Fibroblast of peridontal ligament (primary cell): ENCODE data around the gene SELE.
A peak's percentile ranks its signal among the peaks of the same experiment; 100 is the strongest.
"Not testable (repeated sequence)": the region's sequence is repeated elsewhere in the genome, so short reads cannot be mapped to it uniquely, and the experiment has no call there.

Experiments
- DNase-seq: peaks from one replicate; pipeline ENCODE4 v3.0.0-alpha.2; 2010; ENCODE audit errors: extremely low read depth

Gene SELE

DNA sequence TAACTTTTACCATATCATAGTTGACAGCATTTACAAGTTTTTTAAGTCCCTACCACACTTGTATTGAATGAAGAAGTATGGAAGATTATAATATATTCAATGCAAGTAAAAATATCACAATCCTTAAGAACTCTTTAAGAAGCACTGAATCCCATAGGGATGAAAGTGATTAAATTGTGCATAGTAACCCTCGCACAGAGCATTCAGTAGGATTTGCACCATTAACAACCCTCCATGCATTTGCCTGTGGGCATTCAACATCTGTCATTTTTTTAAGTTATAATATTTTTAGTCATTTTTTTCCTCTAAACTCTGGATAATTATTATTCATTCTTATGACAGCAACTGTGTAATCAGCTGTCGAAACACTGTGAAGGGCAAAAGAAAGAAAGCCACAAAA lies 10.1 kb downstream of the SELE start:
- DNase-seq, result no peak

GRCh38 chr1:169722779-169723178 lies 11.1 kb downstream of the SELE start:
- DNase-seq, result no peak

DNA sequence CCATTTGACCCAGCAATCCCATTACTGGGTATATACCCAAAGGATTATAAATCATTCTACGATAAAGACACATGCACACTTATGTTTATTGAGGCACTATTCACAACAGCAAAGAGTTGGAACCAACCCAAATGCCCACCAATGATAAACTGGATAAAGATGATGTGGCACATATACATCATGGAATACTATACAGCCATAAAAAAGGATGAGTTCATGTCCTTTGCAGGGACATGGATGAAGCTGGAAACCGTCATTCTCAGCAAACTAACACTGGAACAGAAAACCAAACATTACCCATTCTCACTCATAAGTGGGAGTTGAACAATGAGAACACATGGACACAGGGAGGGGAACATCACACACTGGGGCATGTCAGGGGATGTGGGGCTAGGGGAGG lies 18.8 kb downstream of the SELE start:
- not testable (repeated sequence) for DNase-seq

DNA sequence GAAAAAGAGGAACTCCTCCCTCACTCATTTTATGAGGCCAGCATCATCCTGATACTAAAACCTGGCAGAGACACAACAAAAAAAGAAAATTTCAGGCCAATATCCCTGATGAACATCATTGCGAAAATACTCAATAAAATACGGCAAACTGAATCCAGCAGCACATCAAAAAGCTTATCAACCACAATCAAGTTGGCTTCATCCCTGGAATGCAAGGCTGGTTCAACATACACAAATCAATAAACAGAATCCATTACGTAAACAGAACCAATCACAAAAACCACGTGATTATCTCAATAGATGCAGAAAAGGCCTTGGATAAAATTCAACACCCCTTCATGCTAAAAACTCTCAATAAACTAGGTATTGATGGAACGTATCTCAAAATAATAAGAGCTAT lies 20.8 kb downstream of the SELE start:
- not testable (repeated sequence) for DNase-seq

DNA sequence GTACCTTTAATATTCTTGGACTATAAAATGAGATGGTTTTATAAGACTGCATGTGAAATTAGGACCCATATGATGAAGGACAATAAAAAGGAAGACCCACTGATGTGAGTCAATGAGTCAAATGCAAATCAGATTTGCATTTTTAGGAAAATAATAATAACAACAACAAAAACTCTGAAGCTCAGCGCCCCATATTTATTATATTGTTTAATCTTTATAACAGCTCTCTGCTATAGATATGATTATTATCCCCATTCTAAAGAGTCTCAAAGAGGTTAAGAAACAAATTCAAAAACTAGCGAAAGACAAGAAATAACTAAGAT lies 21.6 kb downstream of the SELE start:
- DNase-seq, result no peak

GRCh38 chr1:169711469-169712308 lies 22.2 kb downstream of the SELE start, which contains the start of gene SELL:
Gene SELL (minus strand): TSS chr1:169711620. CDS start chr1:169711498, 122 bp downstream.
- DNase-seq, result peak; percentile 75

GRCh38 chr1:169708647-169709046 lies 25.2 kb downstream of the SELE start:
- DNase-seq, result no peak

DNA sequence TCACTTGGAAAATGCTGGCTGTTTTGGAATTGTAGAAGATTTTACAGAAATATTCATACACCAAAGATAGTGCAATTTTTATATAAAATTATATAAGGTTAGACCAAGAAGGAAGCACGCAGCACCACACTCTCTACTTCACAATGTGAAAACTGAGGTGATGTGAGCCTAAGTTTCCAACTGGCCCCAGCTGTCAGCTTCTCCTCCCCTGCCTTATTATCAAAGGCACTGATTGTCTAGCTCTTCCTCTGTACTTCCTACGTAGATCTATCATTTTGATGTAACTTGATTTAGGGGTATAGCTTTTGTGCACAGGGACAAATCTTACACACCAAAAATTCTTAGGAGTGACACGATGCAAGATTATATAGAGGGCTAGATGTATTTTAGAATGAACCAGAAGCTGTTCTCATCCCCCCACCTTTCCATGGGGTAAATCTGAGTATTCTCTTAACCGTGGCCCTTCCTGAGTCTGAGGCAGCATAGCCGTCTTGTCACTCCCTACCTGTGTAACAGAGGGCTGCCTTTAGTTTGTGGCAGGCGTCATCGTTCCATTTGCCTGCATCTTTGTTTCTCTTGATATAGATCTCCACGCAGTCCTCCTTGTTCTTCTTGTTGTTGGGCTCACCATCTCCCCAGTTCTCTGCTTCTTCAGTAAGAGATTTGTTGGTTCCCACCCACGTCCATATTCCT lies 25.8 kb downstream of the SELE start:
- DNase-seq, result no peak

DNA sequence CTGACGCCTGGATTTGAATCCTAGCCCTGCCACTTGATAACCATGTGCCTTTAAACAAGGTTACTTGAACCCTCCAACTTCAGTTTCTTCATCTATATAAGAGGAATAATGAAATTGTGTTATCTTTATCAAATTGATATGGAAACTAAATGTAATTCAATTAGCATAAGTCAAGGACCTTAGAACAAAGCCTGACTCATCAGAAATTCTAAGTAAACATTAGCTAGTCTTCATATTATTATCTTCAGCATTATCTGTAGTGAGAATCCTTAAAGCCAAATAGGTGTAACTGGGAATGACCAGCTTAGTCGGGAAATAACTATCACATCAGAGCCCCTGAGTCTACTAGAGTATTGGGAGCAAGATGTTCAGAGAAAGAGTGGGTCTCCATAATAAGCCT lies 29.1 kb downstream of the SELE start:
- DNase-seq, result no peak

DNA sequence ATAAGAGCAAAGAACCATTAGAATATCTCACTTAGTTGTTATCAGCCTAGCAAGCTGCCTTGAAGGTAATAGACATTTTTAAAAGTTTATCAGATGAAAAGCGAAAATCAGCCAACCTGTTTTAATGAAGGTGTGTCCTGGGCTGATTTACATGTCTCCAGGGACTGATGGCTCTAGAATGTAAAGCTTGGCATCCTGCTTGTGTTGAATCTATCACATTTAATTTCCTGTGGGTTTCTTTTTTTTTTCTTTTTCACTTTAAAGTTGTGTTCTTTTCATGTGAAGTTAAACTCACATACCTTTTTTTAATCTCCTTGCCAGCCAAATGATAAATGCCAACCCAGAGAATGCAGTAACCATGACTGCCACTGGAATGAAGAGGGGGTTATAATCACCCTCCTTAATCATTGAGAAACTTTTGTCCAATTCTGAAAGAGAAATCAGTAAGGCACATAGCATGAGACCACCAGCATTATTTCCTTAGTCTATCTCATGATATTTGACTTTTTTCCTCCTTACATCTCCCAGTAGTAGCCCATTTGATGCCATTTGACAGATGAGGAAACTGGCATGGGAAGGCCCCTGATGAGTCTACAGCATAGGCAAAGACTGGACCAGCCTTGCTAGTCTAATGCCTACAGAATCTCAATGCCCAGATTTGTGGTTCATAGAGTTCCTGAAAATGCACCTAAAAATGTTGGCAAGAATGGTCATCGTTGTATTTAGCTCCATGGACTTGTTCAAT lies 32.4 kb downstream of the SELE start:
- DNase-seq, result no peak

DNA sequence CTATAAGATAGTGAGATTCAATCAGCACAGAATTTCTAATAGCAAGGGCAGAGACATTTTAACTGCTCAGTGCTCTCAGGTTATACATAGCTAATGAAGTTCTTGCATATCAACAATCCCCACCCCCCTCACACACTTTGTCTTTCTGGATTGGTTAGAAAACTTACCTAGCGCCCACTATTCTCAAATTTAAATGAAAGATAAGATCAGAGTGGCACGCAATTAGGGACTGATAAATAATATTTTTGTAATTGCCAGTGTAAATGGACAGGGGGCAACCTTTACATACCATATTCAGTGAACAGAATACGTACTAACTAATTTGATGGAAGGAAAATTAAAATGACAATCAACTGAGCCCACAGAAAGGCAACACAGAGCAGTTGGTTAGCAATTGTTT lies 34.2 kb downstream of the SELE start:
- no peak for DNase-seq

GRCh38 chr1:169698976-169699375 lies 34.9 kb downstream of the SELE start:
- DNase-seq, result no peak

DNA sequence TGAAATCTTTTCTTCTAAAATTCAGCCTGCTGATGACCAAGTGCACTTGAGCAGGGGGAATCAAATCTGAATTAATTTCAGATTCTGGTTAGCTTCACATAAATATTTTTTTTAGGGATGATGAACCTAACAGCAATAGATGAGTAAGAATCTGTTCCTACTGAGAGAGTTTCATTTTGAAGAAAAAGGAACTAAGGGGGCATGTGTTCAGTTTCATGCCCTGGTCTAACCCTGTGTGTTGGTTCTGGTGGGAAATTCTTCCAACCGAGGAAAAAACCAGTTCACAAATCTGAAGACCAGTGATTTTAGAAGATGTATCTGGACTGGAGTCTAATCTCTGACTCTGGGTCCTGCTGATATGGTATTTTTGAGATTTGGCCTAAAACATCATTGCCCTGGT lies 36.1 kb downstream of the SELE start:
- DNase-seq, result no peak

- DNase-seq, result no peak
These were observed 37.4 kb downstream of the SELE start for GRCh38 chr1:169696273-169697100.

GRCh38 chr1:169694304-169695075 lies 39.4 kb downstream of the SELE start:
- DNase-seq, result no peak

GRCh38 chr1:169692756-169693460 lies 41.0 kb downstream of the SELE start:
- DNase-seq, result no peak

DNA sequence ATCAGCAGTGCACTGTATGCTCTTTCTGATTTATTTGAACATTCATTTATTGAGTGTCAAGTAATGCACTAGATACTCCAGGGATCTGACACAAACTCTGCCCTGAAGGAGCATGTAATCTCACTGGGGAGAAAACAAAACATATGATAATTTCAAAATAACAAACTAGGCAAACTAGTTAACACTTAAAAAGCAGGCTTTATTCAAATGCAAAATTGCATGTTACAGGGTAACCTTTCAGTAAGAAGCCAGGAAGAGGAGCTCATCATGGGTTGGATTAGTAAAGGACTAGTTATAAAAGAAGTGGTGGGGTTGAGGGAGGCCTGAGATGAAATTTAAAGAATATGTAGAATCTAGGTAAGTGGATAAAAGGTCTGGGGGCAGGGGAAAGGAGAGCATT lies 43.4 kb downstream of the SELE start:
- DNase-seq, result no peak

- no peak for DNase-seq
These were observed 44.5 kb downstream of the SELE start for GRCh38 chr1:169689395-169689794.

DNA sequence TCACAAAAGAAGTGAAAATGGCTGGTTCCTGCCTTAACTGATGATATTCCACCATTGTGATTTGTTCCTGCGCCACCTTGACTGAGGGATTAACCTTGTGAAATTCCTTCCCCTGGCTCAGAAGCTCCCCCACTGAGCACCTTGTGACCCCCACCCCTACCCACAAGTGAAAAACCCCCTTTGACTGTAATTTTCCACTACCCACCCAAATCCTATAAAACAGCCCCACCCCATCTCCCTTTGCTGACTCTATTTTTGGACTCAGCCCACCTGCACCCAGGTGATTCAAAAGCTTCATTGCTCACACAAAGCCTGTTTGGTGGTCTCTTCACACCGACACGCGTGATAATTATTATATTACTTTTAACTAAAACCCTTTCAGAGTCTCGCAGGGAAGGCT lies 45.5 kb downstream of the SELE start:
- not testable (repeated sequence) for DNase-seq

- DNase-seq, result no peak
These were observed 50.2 kb downstream of the SELE start for GRCh38 chr1:169683661-169684060.
